Measurements from ENCODE around the gene DDB1. TPM values are rescaled to one million over a fixed set of nuclear protein-coding genes. Genes with fewer than 3 reads are reported as not detected.

The DDB1 gene
- total and polyA plus RNA-seq, 9 of the 15 experiments (the other 6 are each of a cell fraction or from before 2014, with no cell fraction given): 172 to 361 (median 266) TPM

- TF ChIP-seq RUNX1 (IDR thresholded peaks at IDR 0.05; ENCODE audit: low read depth): no peak; the same call in 1 of the 2 replicates
- TF ChIP-seq TBL1XR1 (IDR thresholded peaks at IDR 0.05; ENCODE audit: low read length in 2 of 2): no peak
- no peak for TF ChIP-seq TAF15 (IDR thresholded peaks at IDR 0.05; ENCODE audit: low read depth, low read length)
- TF ChIP-seq ZNF444 (CRISPR knock-in tag; IDR thresholded peaks at IDR 0.05): no peak
- TF ChIP-seq FOXJ2 (tag; IDR thresholded peaks at IDR 0.05): no peak
- peak; percentile 91 for TF ChIP-seq ZBTB7A (IDR thresholded peaks at IDR 0.05; ENCODE audit: borderline replicate concordance, control insufficient read depth, low read depth, low read length)
- TF ChIP-seq E2F5 (CRISPR knock-in tag; IDR thresholded peaks at IDR 0.05): no peak
- TF ChIP-seq TCF3 (CRISPR knock-in tag; IDR thresholded peaks at IDR 0.05): peak; percentile 97
- no peak for TF ChIP-seq PCBP2 (IDR thresholded peaks at IDR 0.05; ENCODE audit: low read depth, low read length, poor library complexity, severe bottlenecking)
- TF ChIP-seq XRCC5 (IDR thresholded peaks at IDR 0.05; ENCODE audit: low read depth, low read length): no peak
- peak; percentile 57; the same call in 1 of the 2 replicates for TF ChIP-seq PHF21A (IDR thresholded peaks at IDR 0.05; ENCODE audit: borderline replicate concordance, low read depth)
- no peak for TF ChIP-seq CUX1 (CRISPR knock-in tag; IDR thresholded peaks at IDR 0.05)
- TF ChIP-seq ZSCAN32 (CRISPR knock-in tag; IDR thresholded peaks at IDR 0.05): no peak
- TF ChIP-seq SMAD1 (IDR thresholded peaks at IDR 0.05; ENCODE audit: low read depth, low read length, partially characterized antibody): no peak
- TF ChIP-seq SIN3A (IDR thresholded peaks at IDR 0.05; ENCODE audit: borderline replicate concordance in 2 of 2, control insufficient read depth in 1 of 2, low read depth in 2 of 2, low read length in 2 of 2): no peak
- TF ChIP-seq STAG1 (CRISPR knock-in tag; IDR thresholded peaks at IDR 0.05; ENCODE audit: borderline replicate concordance): no peak
- no peak for TF ChIP-seq POLR2B (IDR thresholded peaks at IDR 0.05; ENCODE audit: low read depth, partially characterized antibody)
- no peak for TF ChIP-seq ZNF282 (CRISPR knock-in tag; IDR thresholded peaks at IDR 0.05)
- TF ChIP-seq BRD9 (IDR thresholded peaks at IDR 0.05; ENCODE audit: low read depth, partially characterized antibody): peak; percentile 50
- TF ChIP-seq KHSRP (IDR thresholded peaks at IDR 0.05): no peak
- no peak for TF ChIP-seq GTF2A2 (tag; IDR thresholded peaks at IDR 0.05)
- TF ChIP-seq RFX1 (IDR thresholded peaks at IDR 0.05): no peak
- TF ChIP-seq SP2 (IDR thresholded peaks at IDR 0.05; ENCODE audit: extremely low read depth, low read depth, low read length, poor library complexity, severe bottlenecking): no peak
Observed at GRCh38 chr11:61342207-61342803, 9.4 kb upstream of the DDB1 start (continued).
